Parathyroid adenoma (tissue), 2 donors: ENCODE data around the gene SCGB3A1.
A peak's percentile ranks its signal among the peaks of the same experiment; 100 is the strongest.

Experiments
- H2AFZ ChIP-seq: fragments of 300-600 bp; sonication (generic); one replicate; pipeline ENCODE4 v1.7.0; 2017; ENCODE audit warnings: antibody characterized with exemption, mild to moderate bottlenecking
- H3K27ac ChIP-seq: fragments of 300-600 bp; sonication (generic); one replicate; pipeline ENCODE4 v1.7.0; 2017
- H3K27me3 ChIP-seq: fragments of 300-600 bp; sonication (generic); one replicate; pipeline ENCODE4 v1.7.0; 2017; ENCODE audit warnings: low read length; ENCODE audit not compliant: control insufficient read depth, insufficient read depth
- H3K36me3 ChIP-seq: fragments of 300-600 bp; sonication (generic); one replicate; pipeline ENCODE4 v1.7.0; 2017; ENCODE audit warnings: low read length; ENCODE audit not compliant: control insufficient read depth, insufficient read depth
- H3K4me1 ChIP-seq: fragments of 300-600 bp; sonication (generic); one replicate; pipeline ENCODE4 v1.7.0; 2017; ENCODE audit warnings: control low read depth
- H3K4me2 ChIP-seq: fragments of 300-600 bp; sonication (generic); one replicate; pipeline ENCODE4 v1.7.0; 2017; ENCODE audit warnings: low read length
- H3K4me3 ChIP-seq: fragments of 300-600 bp; sonication (generic); one replicate; pipeline ENCODE4 v1.7.0; 2017; ENCODE audit warnings: low read depth, low read length
- H3K79me2 ChIP-seq: fragments of 300-600 bp; sonication (generic); one replicate; pipeline ENCODE4 v1.7.0; 2017; ENCODE audit warnings: control low read depth
- H3K9ac ChIP-seq: fragments of 300-600 bp; sonication (generic); one replicate; pipeline ENCODE4 v1.7.0; 2017; ENCODE audit warnings: mild to moderate bottlenecking
- H3K9me3 ChIP-seq: fragments of 300-600 bp; sonication (generic); one replicate; pipeline ENCODE4 v1.7.0; 2017; ENCODE audit warnings: low read length; ENCODE audit not compliant: control insufficient read depth
- CTCF ChIP-seq: fragments of 300-600 bp; sonication (generic); IDR thresholded peaks from one replicate; pipeline ENCODE4 v1.7.0; 2017; ENCODE audit warnings: antibody characterized with exemption, mild to moderate bottlenecking
- donor health status: primary hyperparathyroidism.

Gene SCGB3A1

DNA sequence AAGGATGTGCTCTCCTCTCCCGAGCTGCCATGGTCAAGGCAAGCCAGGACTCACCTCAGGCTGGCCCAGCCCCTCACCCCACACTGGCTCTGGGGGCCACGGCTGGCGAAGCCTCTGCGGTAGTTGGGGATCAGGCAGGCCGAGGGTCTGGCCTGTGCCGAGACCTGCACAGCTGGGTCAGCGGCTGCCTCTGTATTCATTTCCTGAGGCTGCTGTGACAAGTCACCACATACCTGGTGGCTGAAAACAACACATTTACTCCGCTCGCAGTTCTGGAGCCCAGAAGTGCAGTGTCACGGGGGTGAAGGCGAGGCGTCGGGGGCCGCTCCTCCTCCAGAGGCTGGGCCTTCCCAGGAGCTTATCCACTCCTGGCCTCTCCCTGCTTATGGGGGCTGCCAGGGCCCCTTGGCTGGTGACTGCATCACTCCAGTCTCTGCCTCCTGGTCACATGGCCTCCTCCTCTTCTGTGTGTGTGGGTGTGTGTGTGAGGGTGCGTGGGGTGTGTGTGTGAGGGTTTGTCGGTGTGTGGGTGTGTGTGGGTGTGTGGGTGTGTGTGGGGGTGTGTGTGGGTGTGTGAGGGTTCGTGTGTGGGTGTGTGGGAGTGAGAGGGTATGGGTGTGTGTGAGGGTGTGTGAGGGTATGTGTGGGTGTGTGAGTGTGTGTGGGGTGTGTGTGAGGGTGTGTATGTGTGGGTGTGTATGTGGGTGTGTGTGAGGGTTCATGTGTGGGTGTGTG, 3.2 kb upstream of the SCGB3A1 start:
- Histone ChIP-seq H3K9me3 (no peaks in the 10 kb centered on the region), H3K79me2 (no peaks in the 10 kb centered on the region), H3K9ac (no peak overlapping the region), H3K27me3 (no peaks in the 10 kb centered on the region), H3K36me3 (no peaks in the 10 kb centered on the region), H2AFZ (no peak overlapping the region), H3K4me1 (peaks cover 3% of the 10 kb centered on the region), H3K27ac (no peak overlapping the region), H3K4me2 (no peak overlapping the region), H3K4me3 (no peak overlapping the region)
- no peak for TF ChIP-seq CTCF

DNA sequence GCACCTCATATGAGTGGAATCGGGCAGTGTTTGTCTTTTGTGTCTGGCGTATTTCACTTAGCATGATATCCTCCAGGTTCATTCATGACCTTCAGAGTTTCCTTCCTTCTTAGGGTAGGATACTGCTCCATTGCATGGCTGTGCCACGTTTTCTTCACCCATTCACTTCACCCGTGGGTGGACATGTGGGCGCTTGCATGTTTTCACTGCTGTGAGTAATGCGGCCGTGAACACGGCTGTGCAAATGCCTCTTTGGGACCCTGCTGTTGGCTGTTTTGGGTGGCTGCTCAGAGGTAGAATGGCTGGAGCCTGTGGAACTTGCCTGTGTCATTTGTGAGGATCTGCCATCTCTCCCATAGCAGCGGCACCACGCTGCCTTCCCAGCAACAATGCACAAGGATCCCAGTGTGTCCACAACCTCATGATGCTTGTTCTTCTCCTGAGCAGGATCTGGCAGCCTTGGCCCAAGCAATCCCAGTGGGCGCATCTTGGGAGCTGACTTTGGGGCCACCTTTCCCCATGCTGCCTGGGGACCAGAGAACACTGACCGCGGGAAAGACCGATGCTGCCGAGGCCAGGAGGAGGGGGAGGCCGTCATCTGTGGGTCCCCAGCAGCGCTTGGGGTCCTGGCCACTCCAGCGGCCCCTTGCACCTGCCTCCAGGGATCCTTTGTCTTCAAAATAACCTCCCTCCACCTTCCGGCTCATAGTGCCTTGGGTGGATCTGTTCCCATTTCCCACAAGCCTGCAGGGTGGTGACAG, 2.3 kb upstream of the SCGB3A1 start:
- no peak for TF ChIP-seq CTCF
- Histone ChIP-seq H2AFZ (no peak overlapping the region), H3K27ac (no peak overlapping the region), H3K36me3 (no peaks in the 10 kb centered on the region), H3K4me2 (no peak overlapping the region), H3K4me1 (peaks cover 4% of the 10 kb centered on the region), H3K9me3 (no peaks in the 10 kb centered on the region), H3K79me2 (no peaks in the 10 kb centered on the region), H3K4me3 (no peak overlapping the region), H3K27me3 (no peaks in the 10 kb centered on the region), H3K9ac (no peak overlapping the region)

- Histone ChIP-seq H3K4me2 (no peak overlapping the region), H3K27me3 (no peaks in the 10 kb centered on the region), H3K4me3 (no peak overlapping the region), H3K27ac (no peak overlapping the region), H3K79me2 (no peaks in the 10 kb centered on the region), H3K4me1 (peaks cover 4% of the 10 kb centered on the region), H3K9me3 (no peaks in the 10 kb centered on the region), H3K36me3 (no peaks in the 10 kb centered on the region), H3K9ac (no peak overlapping the region), H2AFZ (no peak overlapping the region)
- TF ChIP-seq CTCF = no peak
These were observed 877 bp upstream of the SCGB3A1 start for GRCh38 chr5:180592176-180592575.

DNA sequence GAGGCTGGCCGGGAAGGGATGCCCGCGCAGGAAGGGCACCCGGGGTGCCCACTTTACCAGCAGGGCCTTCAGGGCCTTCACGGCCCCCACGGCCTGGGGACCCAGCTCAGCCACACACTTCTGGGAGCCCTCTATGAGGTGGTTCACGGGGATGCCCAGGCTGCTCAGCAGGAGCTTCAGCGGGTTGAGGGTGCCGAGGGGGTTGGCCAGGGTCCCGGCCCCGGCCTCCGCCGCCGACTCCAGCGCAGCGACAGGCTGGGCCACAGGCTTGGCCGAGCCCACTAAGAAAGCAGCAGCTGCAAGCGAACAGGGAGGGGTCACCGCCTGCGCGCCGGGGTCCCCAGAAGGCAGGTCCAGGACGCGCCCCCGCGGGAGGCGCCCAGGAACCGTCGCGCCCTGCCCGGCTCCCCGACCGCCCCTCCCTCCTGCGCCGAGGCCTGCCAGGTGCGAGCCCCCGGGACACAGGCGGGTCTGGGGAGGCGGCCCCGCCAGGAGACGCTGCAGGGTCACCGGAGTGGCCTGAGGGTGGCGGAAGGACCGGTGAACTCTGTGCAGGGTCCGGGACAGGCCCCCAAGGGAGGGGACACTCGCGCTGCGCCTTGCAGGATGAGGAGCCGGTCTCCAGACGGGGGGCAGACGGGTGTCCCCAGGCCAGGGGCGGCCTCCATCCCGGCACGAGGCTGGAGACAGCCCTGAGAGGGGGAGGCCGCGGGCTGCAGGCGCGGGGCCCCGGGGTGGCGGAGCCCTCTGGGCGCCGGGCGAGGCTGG, 572 bp downstream of the SCGB3A1 start:
- H2AFZ ChIP-seq = peak overlapping the region; percentile 17
- no peaks in the 10 kb centered on the region for H3K79me2 ChIP-seq
- H3K27ac ChIP-seq = no peak overlapping the region
- no peaks in the 10 kb centered on the region for H3K27me3 ChIP-seq
- H3K4me2 ChIP-seq = peak overlapping the region; percentile 52
- no peaks in the 10 kb centered on the region for H3K9me3 ChIP-seq
- no peaks in the 10 kb centered on the region for H3K36me3 ChIP-seq
- H3K4me3 ChIP-seq = no peak overlapping the region
- H3K4me1 ChIP-seq = peaks cover 4% of the 10 kb centered on the region
- no peak for TF ChIP-seq CTCF
- H3K9ac ChIP-seq = no peak overlapping the region
